Endothelial cell (in vitro differentiated cells): Measurements from ENCODE around the gene C5orf15. TPM values are rescaled to one million over a fixed set of nuclear protein-coding genes. Genes with fewer than 3 reads are reported as not detected.

Source experiments
- DNase-seq: peaks from one replicate; pipeline ENCODE4 v3.0.0; 2021; ENCODE audit warnings: low spot score
- H3K27ac Mint-ChIP-seq: one replicate; pipeline ENCODE4 v1.8.0; 2021; ENCODE audit warnings: mixed read lengths, inconsistent platforms; ENCODE audit not compliant: unreplicated experiment
- H3K27me3 Mint-ChIP-seq: one replicate; pipeline ENCODE4 v1.8.0; 2021; ENCODE audit warnings: mild to moderate bottlenecking, moderate library complexity, mixed read lengths, inconsistent platforms; ENCODE audit not compliant: unreplicated experiment
- H3K36me3 Mint-ChIP-seq: one replicate; pipeline ENCODE4 v1.8.0; 2021; ENCODE audit warnings: mild to moderate bottlenecking, low read depth, mixed read lengths, inconsistent platforms; ENCODE audit not compliant: unreplicated experiment
- H3K4me1 Mint-ChIP-seq: one replicate; pipeline ENCODE4 v1.8.0; 2021; ENCODE audit warnings: mild to moderate bottlenecking, mixed read lengths, inconsistent platforms; ENCODE audit not compliant: unreplicated experiment
- H3K4me3 Mint-ChIP-seq: one replicate; pipeline ENCODE4 v1.8.0; 2021; ENCODE audit warnings: mild to moderate bottlenecking, mixed read lengths, inconsistent platforms; ENCODE audit not compliant: unreplicated experiment
- H3K9me3 Mint-ChIP-seq: one replicate; pipeline ENCODE4 v1.8.0; 2021; ENCODE audit warnings: mixed read lengths, inconsistent platforms; ENCODE audit not compliant: unreplicated experiment
- total RNA-seq: library from RNA; stranded (reverse); fragmentation: NEBNext Ultra II Directional; extraction: Animal tissue kit (Norgen Biotek cat#: 25700); gene quantifications from one replicate; pipeline ENCODE4 v1.2.1, GENCODE V29; 2021; ENCODE audit not compliant: unreplicated experiment
- TF ChIP-seq, protein P1 (sequence below): fragments of 200-600 bp; sonication (generic); IDR thresholded peaks from one replicate; pipeline ENCODE4 v1.5.0; 2021; ENCODE audit warnings: antibody characterized with exemption; ENCODE audit not compliant: unreplicated experiment

C5orf15 gene
- total RNA-seq, 1 donor from 2014 or later = 35.5 TPM

DNA sequence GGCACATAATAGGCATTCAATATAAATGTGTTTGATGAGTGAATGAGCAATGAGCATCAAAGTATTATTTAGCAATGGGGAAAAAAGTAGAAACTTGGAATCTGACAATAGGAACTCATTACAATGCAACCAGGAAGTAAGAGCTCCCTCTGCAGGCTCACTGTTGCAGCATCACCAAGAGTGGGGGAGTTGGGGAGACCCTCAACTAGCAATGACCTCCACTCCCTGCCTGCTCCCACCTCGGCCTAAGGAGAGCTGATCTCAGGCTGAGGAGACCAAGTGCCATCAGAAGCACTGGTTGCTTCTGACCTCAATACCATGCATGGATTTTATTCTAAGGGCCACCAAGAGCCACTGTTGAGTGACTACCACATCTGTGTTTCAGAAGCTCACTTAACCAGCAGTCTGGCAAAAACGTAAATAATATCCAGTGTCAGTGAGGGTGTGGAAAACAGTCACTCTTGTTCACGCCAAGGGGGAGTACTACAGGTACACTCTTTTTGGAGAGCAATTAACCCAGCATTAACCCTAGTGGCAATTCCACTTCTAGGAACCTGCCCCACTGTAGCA, 28.3 kb upstream of the C5orf15 start:
- Mint-ChIP-seq H3K36me3 (peaks cover under 1% of the 10 kb centered on the region), H3K4me1 (peaks cover 41% of the 10 kb centered on the region)

DNA sequence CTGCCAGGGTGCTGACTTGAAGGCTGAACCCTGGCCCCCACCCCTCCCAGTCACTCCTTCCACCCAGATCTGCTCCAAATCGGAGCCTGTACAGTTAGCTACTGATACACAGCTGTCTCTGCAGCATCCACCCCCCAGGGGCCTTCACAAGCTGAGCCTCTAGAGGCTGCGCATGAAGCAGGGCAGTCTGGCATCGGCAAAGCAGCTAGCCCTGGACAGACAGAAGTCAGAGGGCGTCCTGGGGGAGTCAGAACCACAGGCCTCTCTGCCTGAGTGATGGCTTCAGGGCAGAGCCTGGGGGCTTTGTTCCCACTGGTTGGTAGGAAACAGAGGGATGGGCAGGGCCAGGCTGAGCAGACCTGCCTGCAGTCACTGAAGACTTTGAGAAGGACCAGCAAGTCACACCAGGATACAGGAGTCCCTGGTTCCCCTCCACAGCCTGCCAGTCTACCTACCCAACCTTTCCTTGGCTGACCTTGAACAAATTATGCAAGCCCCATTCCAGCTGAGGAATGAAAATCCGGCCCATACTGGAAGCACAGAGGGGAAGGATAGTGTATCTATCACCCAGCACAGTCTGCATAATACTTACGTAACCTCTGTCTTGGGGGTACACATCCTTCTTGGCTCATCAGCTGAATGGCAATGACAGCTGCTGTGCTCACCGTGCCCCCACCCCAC, 27.6 kb upstream of the C5orf15 start:
- Mint-ChIP-seq H3K4me3 (no peak overlapping the region), H3K9me3 (no peaks in the 10 kb centered on the region), H3K27me3 (peaks cover 4% of the 10 kb centered on the region), H3K4me1 (peaks cover 45% of the 10 kb centered on the region), H3K27ac (peak overlapping the region; percentile 3), H3K36me3 (peaks cover under 1% of the 10 kb centered on the region)
- DNase-seq = no peak
- TF ChIP-seq, protein P1, sequence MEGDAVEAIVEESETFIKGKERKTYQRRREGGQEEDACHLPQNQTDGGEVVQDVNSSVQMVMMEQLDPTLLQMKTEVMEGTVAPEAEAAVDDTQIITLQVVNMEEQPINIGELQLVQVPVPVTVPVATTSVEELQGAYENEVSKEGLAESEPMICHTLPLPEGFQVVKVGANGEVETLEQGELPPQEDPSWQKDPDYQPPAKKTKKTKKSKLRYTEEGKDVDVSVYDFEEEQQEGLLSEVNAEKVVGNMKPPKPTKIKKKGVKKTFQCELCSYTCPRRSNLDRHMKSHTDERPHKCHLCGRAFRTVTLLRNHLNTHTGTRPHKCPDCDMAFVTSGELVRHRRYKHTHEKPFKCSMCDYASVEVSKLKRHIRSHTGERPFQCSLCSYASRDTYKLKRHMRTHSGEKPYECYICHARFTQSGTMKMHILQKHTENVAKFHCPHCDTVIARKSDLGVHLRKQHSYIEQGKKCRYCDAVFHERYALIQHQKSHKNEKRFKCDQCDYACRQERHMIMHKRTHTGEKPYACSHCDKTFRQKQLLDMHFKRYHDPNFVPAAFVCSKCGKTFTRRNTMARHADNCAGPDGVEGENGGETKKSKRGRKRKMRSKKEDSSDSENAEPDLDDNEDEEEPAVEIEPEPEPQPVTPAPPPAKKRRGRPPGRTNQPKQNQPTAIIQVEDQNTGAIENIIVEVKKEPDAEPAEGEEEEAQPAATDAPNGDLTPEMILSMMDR = no peak

More for the DNA sequence above, 28.3 kb upstream of the C5orf15 start:
- H3K27me3 Mint-ChIP-seq = peaks cover 4% of the 10 kb centered on the region
- TF ChIP-seq, protein P1 = peak; percentile 39
- H3K9me3 Mint-ChIP-seq = no peaks in the 10 kb centered on the region
- H3K4me3 Mint-ChIP-seq = no peak overlapping the region
- DNase-seq = peak; percentile 41
- H3K27ac Mint-ChIP-seq = peak overlapping the region; percentile 70

DNA sequence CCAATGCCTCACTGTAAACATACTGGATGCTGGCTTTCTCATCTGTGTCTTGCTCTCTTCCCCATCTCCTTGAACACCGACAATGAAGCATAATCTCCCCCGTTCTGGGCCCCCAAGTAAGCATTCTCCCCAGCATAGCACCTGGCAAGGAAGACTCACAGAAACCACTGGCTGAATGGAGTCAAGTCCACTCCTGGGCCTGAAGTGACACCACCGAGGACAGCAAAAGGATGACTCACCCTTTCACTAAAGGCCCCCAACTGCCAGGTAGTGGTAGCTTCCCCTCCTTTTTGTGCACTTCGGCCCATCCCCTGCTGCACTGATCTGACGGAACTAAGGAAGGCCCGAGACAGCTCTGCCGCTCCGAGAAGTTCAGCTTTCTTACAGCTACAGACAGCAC, 26.9 kb upstream of the C5orf15 start:
- TF ChIP-seq, protein P1 = no peak
- Mint-ChIP-seq H3K4me1 (peaks cover 48% of the 10 kb centered on the region), H3K4me3 (no peak overlapping the region), H3K27me3 (peaks cover 4% of the 10 kb centered on the region), H3K27ac (no peak overlapping the region), H3K9me3 (no peaks in the 10 kb centered on the region), H3K36me3 (peaks cover 6% of the 10 kb centered on the region)
- DNase-seq = no peak

DNA sequence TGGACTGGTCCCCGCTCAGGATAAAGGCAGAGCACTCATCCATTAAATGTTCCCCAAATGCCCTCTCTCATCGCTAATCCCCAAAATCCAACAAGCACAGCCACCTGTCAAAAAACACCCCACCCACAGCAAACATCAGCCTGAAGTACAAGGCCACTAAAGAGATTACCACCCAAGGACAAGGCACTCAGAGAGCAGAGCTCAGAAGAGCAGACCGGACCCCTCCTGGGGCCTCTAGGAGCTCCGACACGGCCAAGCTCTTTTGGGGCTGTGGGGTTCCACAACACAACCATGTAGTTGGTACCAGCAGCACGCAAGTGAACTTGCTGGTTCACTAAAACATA, 26.5 kb upstream of the C5orf15 start:
- Mint-ChIP-seq H3K4me3 (no peak overlapping the region), H3K9me3 (no peaks in the 10 kb centered on the region), H3K27ac (peak overlapping the region; percentile 75), H3K27me3 (peaks cover 4% of the 10 kb centered on the region), H3K4me1 (peaks cover 50% of the 10 kb centered on the region), H3K36me3 (peaks cover 10% of the 10 kb centered on the region)
- DNase-seq = no peak
- TF ChIP-seq, protein P1 = no peak

DNA sequence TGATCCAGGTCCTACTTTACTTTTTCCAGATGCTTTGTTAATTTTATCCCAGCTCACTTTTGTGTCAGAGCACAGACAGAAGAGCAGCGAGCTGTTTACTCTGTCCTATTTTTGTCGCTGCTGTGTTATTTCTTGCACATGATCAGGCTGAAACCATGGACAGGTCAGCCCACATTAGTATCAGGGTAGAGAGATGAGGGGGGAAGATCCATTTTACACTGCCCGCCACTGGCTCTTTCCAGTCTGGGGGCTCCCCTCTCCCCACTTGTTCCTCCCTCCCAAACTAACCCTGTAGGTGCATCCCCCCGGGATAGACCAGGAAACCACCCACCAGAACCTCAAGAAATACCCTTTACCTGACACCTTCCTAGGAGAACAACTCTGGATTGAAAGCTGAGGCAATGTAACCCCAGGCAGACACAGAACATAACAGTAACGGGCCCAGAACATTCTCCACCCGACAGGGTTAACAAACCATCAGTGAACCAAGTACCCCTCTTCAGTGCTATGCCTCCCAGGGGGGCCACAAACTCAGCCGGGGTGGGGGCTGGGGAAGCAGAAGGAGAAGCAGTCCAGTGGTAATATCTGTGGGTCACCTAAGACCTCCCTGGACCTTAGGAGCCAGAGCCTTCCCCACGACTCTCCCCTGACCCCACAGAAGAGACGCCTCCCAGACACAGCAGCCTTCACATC, 26.0 kb upstream of the C5orf15 start:
- Mint-ChIP-seq H3K36me3 (peaks cover 12% of the 10 kb centered on the region), H3K27ac (peak overlapping the region; percentile 75), H3K27me3 (peaks cover 4% of the 10 kb centered on the region), H3K4me3 (no peak overlapping the region), H3K9me3 (no peaks in the 10 kb centered on the region), H3K4me1 (peaks cover 45% of the 10 kb centered on the region)
- no peak for DNase-seq
- TF ChIP-seq, protein P1 = no peak
